Measurements from ENCODE around the gene ADGRV1.

DNA sequence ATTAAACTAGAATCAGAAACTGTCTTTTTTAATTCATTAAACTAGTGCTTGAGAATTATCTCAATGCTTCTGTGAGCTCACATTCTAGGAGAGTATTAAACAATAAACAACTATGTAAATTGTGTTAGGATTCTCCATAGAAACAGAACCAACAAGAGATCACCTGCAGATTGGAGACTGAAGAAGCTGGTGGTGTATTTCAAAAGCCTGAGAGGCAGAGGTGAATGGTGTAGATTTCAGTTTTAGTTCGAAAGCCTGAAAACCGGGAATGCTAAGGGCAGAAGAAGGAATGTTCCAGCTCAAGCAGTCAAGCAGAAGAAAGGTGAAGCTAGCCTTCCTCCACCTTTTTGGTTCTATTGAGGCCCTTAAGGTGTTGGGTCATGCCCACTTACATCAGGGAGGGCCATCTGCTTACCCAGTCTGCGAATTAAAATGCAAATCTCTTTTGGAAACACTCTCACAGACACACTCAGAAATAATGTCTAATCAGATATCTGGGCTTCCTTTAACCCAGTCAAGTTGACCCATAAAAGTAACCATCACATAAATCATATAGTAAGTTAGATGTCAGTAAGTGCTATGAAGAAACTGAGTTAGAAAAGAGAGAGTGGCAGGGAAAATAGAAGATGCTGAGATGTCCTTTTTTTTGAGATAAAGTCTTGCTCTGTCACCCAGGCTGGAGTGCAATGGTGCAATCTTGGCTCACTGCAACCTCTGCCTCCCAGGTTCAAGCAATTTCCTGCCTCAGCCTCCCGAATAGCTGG is 533.1 kb downstream of the ADGRV1 start:
- TF ChIP-seq, protein P1, sequence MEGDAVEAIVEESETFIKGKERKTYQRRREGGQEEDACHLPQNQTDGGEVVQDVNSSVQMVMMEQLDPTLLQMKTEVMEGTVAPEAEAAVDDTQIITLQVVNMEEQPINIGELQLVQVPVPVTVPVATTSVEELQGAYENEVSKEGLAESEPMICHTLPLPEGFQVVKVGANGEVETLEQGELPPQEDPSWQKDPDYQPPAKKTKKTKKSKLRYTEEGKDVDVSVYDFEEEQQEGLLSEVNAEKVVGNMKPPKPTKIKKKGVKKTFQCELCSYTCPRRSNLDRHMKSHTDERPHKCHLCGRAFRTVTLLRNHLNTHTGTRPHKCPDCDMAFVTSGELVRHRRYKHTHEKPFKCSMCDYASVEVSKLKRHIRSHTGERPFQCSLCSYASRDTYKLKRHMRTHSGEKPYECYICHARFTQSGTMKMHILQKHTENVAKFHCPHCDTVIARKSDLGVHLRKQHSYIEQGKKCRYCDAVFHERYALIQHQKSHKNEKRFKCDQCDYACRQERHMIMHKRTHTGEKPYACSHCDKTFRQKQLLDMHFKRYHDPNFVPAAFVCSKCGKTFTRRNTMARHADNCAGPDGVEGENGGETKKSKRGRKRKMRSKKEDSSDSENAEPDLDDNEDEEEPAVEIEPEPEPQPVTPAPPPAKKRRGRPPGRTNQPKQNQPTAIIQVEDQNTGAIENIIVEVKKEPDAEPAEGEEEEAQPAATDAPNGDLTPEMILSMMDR (IDR thresholded peaks at IDR 0.05; ENCODE audit: insufficient read depth, low read length, poor library complexity, severe bottlenecking) = no peak
- TF ChIP-seq EZH2phosphoT487 (conservative IDR thresholded peaks at IDR 0.05; ENCODE audit: low read length) = no peak

Data from SU-DHL-6 (cell line).